ENCODE measurements around the gene MAP2K1.

GRCh38 chr15:66474963-66475362 lies 88.3 kb downstream of the MAP2K1 start:
- no peak for TF ChIP-seq RAD21 (IDR thresholded peaks at IDR 0.05; ENCODE audit: low read length)
- TF ChIP-seq, protein P1, sequence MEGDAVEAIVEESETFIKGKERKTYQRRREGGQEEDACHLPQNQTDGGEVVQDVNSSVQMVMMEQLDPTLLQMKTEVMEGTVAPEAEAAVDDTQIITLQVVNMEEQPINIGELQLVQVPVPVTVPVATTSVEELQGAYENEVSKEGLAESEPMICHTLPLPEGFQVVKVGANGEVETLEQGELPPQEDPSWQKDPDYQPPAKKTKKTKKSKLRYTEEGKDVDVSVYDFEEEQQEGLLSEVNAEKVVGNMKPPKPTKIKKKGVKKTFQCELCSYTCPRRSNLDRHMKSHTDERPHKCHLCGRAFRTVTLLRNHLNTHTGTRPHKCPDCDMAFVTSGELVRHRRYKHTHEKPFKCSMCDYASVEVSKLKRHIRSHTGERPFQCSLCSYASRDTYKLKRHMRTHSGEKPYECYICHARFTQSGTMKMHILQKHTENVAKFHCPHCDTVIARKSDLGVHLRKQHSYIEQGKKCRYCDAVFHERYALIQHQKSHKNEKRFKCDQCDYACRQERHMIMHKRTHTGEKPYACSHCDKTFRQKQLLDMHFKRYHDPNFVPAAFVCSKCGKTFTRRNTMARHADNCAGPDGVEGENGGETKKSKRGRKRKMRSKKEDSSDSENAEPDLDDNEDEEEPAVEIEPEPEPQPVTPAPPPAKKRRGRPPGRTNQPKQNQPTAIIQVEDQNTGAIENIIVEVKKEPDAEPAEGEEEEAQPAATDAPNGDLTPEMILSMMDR (conservative IDR thresholded peaks at IDR 0.05; ENCODE audit: low read depth, low read length): no peak
- no peak for TF ChIP-seq POLR2A (IDR thresholded peaks at IDR 0.05; ENCODE audit: low read depth, low read length)
- TF ChIP-seq RCOR1 (IDR thresholded peaks at IDR 0.05; ENCODE audit: insufficient replicate concordance, low read length): no peak
- TF ChIP-seq MAFK (IDR thresholded peaks at IDR 0.05; ENCODE audit: low read depth, low read length): no peak

Measured in IMR-90 (cell line).